Activated T-cell treated with anti-CD3 and anti-CD28 coated beads for 1 hour (primary cell): Measurements from ENCODE around the gene MTPN.

Source experiments
- DNase-seq: peaks from one replicate; pipeline ENCODE4 v3.0.0-alpha.2; 2020; ENCODE audit warnings: low read depth

MTPN gene

GRCh38 chr7:135956393-135956792 is 20.8 kb downstream of the MTPN start:
- no peak for DNase-seq

DNA sequence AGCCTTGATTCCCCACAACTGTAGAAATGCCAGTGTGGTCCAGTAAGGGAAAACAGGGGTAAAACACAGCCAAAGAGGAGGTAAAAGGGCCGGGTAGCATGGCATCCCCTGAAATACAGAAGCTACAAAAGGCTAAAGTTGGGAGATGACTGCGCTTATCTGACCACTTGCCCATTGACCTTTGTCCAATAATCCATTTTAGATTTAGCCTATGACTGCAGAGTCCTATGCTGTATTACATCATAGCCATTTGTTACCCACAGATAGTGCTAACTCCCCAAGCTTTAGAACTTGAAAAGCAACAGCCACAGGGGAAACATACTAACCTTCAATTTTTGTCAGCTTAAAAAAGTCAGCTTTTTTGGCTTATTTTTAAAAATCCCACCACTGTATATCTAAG is 26.2 kb downstream of the MTPN start:
- no peak for DNase-seq

GRCh38 chr7:135950429-135950828 is 26.7 kb downstream of the MTPN start:
- no peak for DNase-seq

GRCh38 chr7:135946289-135947055 is 30.7 kb downstream of the MTPN start:
- DNase-seq, result no peak

DNA sequence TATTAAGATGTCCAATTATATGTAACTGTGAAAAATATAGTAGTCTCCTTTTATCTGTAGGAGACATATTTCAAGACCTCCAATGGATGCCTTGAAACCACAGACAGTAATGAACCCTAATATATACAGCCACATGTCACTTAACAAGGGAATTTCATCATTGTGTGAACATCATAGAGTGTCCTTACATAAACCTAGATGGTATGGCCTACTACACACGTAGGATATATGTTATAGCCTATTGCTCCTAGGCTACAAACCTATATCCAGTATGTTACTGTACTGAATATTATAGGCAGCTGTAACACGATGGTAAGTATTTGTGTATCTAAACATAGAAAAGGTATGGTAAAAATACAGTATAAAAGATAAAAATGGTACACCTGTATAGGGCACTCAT is 32.4 kb downstream of the MTPN start:
- no peak for DNase-seq

DNA sequence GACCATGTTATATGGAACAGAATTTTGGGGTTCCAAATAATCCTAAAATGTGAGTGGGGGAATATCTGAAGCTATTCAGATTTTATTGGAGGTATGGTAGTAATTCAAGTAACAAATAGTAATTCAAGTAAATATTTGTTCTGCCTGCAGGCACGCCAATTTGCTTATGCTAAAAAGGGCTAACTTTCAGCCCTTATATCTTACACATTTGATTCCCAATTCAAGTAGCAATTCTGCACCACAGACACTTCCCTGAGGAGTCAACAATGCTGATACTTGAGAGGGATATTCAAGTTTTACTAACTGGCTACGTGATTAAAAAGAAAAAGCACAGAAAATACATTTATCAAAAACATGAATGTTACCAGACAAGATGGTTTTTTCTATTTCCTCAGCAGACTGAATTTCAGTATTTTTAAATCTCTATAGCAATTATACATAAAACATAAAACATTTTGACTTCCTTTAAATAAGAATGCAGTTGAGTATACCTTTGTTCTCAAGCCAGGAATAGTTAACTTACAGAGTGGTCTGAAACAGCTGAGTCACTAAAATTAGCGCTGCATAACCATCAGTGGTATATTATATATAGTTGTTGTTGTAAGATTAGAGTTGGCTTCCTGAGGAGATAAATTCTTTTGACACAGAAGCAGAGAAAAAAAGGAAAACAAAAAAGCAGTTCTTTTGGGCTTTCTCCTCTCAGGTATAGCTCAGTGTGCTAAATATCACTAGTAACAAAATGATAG is 33.9 kb downstream of the MTPN start:
- no peak for DNase-seq

DNA sequence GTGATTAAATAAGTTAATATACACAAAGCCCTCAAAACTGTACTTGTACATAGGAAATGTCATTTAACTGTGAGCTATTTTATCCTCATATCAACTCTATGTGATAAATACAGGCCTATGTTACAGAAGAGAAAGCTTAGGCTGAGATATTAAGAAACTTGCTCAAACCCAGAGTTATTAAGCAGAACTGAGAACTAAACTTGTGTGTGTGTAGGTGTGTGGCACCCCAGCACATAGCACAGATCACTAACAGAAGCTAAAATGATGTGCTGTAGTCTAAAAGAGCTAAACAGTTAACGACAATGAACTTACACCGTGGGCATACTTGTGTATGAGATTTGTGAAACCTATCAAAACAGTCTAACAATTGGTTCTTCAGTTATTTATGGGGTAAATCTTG is 34.5 kb downstream of the MTPN start:
- DNase-seq, result no peak

DNA sequence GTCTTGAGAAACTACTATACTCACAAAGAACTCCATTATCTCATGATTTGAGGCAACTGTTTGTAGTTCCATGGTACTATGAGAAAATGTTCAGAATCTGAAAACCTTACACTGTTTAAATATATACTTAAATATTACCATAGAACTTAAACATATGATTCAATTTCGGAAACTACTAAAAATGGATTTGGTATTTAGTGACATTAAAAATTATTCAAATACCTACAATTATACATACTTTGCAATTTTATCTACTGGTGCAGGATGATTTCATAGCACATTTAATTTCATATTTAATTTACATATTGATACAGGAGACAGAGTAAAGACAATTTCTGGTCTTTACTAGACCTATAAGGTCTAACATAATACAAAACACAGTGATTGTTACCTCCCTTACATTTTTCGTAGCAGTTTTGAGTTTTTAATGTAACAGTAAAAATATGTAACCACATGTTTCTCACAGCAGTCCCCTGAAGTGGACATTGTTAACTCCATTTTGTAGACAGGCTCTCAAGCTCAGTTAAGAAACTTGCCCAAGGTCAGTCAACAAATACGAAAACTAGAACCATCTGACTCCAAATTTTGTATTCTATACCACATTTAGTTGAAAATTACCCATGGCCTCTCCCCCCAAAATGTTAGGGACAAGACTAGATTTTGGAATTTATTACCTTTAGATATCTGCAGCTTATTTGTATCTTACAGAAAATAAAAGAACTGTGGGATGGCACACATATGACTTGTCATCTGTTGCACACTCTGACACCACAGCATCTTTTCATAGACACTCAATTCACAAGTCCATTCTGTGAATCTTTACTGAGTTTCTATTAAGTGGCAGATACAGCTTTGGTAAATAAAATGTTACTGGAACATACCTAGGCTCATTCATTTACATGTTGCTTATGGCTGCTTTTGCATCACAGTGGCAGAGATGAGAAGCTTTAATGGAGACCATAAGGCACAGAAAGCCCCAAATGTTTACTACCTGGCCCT is 36.8 kb downstream of the MTPN start:
- no peak for DNase-seq

GRCh38 chr7:135939261-135939812 is 37.8 kb downstream of the MTPN start:
- no peak for DNase-seq

GRCh38 chr7:135938563-135938962 is 38.6 kb downstream of the MTPN start:
- no peak for DNase-seq

GRCh38 chr7:135938086-135938485 is 39.1 kb downstream of the MTPN start:
- DNase-seq, result no peak

GRCh38 chr7:135936497-135937217 is 40.5 kb downstream of the MTPN start:
- DNase-seq, result no peak

DNA sequence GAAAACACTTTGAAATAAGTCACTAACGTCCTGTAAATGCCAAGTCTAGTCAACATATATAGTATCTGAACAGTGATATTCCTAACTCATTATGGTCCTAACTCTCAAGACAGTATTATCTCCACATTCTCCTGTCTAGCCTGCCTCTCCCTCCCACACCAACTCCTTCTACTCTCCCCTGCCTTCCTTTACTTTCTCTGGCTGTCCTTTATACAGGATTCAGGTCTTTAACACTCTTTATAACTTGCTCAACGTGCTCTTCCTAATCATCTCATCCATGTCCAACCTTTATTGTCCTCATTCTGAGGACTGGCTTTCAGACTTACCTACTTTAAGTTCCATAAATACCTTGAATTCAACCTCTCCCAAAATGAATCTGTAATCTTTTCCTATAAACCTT is 42.5 kb downstream of the MTPN start:
- DNase-seq, result no peak

- DNase-seq, result no peak
These were observed 43.5 kb downstream of the MTPN start for GRCh38 chr7:135933509-135934188.

DNA sequence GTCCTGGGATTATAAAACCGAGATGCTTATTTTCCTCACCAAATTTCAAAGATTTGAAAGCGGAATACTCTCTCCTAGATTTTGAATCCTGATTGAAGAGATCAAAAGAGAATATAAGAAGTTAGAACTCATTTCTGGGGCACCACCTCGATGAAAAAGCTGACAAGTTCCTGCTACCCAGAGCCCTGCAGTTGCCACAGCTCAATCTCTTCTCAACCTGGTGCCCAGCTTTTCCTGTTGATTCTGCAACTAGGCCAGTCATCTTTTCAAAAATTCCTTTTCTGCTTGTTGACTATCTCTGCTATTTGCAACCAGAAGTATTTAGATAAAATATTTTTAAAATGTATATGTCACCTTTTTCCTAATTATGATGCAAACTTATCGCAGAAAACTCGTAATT is 45.0 kb downstream of the MTPN start:
- no peak for DNase-seq

GRCh38 chr7:135930565-135931461 is 46.3 kb downstream of the MTPN start:
- no peak for DNase-seq

DNA sequence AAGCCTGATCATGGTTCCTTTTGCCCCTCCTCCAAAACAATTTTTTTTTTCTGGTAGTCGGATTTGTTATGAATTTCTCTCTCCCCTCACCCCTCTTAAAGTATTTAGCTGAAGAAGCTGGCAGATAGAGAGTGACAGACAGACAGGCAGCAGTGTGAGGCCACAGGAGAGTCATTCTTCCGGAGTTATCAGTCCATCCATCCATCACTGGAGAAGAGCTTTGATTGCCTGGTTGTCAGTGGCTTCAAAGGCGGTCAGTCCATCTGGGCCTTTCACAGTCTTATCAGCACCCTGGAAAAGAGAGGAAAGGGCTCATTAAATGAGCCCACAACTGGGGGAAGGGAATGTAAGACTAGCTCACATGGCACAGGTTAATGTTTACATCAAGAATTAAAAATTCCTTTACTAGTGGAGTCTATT is 47.4 kb downstream of the MTPN start:
- DNase-seq, result no peak

GRCh38 chr7:135929249-135929648 is 47.9 kb downstream of the MTPN start:
- no peak for DNase-seq

DNA sequence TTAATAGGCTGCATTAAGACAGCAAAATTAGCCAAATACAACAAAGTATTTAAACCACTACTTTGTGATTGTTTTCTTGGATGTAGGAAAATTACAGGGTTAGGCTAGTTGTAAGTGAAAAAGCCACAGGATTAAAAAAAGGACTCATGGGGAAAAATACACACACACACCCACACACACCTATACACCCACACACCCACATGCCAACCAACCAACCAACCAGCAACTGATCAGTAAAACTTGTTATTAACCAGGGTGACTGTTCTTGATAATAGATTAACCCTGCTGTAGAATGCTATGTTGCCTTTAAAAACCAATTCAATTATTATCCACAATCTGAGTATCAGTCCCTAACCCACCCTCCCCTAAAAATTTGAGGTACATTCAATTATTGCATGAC is 49.0 kb downstream of the MTPN start:
- no peak for DNase-seq

GRCh38 chr7:135925210-135925609 is 51.9 kb downstream of the MTPN start:
- no peak for DNase-seq
